ENCODE data around the gene RPRD2. TPM values are rescaled to one million over a fixed set of nuclear protein-coding genes. Genes with fewer than 3 reads are reported as not detected.

The RPRD2 gene
- total RNA-seq, 1 experiment from 2014 or later, result 26.7 TPM

- ATAC-seq, result no peak
- Histone ChIP-seq H3K4me2 (ENCODE audit: low read length) (peak overlapping the region; percentile 59), H3K36me3 (ENCODE audit: control insufficient read depth in 1 of 2, insufficient read depth in 2 of 2, low read length in 2 of 2) (no peaks in the 10 kb centered on the region), H2AFZ (ENCODE audit: low read depth, low read length, poor library complexity, severe bottlenecking) (no peak overlapping the region), H3K9me2 (ENCODE audit: insufficient read depth) (no peaks in the 10 kb centered on the region), H3K9ac (ENCODE audit: low read length) (no peak overlapping the region), H4K20me1 (ENCODE audit: insufficient read depth) (no peaks in the 10 kb centered on the region), H3K27me3 (ENCODE audit: insufficient read depth, low read length) (no peaks in the 10 kb centered on the region), H3K27ac (ENCODE audit: low read depth, low read length) (no peak overlapping the region), H3K4me3 (replicated peaks in 1 of 2; ENCODE audit: low read depth in 1 of 2, low read length in 2 of 2) (no peak overlapping the region), H3K9me3 (ENCODE audit: control insufficient read depth in 1 of 2, insufficient read depth in 1 of 2, low read depth in 1 of 2, low read length in 2 of 2) (no peaks in the 10 kb centered on the region), H3K4me1 (ENCODE audit: control insufficient read depth in 1 of 2, insufficient read depth in 2 of 2, low read length in 2 of 2) (peaks cover 16 to 35% of the 10 kb centered on the region in 2 experiments), H3K79me2 (ENCODE audit: insufficient read depth, low read length) (peaks cover 89% of the 10 kb centered on the region)
- BruUV-seq (replicated peaks), result no TSS peak
- intact Hi-C loops (cut with micrococcal nuclease), result no loop called here
- RAD21 ChIA-PET (ENCODE audit: low non-redundant PET in 1 of 2, low total read pairs in 2 of 2, uncharacterized antibody in 2 of 2, unreplicated experiment in 2 of 2), result no interaction called here
- POLR2A ChIA-PET, result no interaction called here
- CTCF ChIA-PET, result no interaction called here
- TF ChIP-seq ZNF274 (IDR thresholded peaks at IDR 0.05; ENCODE audit: low read depth, low read length) (no peak), RAD21 (IDR thresholded peaks at IDR 0.05; ENCODE audit: low read depth) (no peak), CBX3 (IDR thresholded peaks at IDR 0.05; ENCODE audit: low read depth) (no peak), TCF7L2 (IDR thresholded peaks at IDR 0.05; ENCODE audit: borderline replicate concordance, extremely low read depth, insufficient read depth, insufficient read length) (no peak), SP1 (IDR thresholded peaks at IDR 0.05; ENCODE audit: low read depth) (no peak), CEBPB (IDR thresholded peaks at IDR 0.05; ENCODE audit: low read depth) (no peak), YY1 (IDR thresholded peaks at IDR 0.05; ENCODE audit: extremely low read depth, insufficient replicate concordance, low read depth, low read length) (no peak), MAX (IDR thresholded peaks at IDR 0.05) (no peak), POLR2A (IDR thresholded peaks at IDR 0.05; ENCODE audit: borderline replicate concordance, extremely low read depth, insufficient read depth, insufficient read length) (no peak), FOSL1 (IDR thresholded peaks at IDR 0.05; ENCODE audit: low read depth) (no peak), JUND (IDR thresholded peaks at IDR 0.05) (no peak), SIN3A (IDR thresholded peaks at IDR 0.05; ENCODE audit: low read depth) (no peak), ELF1 (IDR thresholded peaks at IDR 0.05; ENCODE audit: borderline replicate concordance, low read depth) (no peak)
- TF ChIP-seq, protein P1, sequence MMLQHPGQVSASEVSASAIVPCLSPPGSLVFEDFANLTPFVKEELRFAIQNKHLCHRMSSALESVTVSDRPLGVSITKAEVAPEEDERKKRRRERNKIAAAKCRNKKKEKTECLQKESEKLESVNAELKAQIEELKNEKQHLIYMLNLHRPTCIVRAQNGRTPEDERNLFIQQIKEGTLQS (IDR thresholded peaks at IDR 0.05), result no peak
- TF ChIP-seq, protein P2, sequence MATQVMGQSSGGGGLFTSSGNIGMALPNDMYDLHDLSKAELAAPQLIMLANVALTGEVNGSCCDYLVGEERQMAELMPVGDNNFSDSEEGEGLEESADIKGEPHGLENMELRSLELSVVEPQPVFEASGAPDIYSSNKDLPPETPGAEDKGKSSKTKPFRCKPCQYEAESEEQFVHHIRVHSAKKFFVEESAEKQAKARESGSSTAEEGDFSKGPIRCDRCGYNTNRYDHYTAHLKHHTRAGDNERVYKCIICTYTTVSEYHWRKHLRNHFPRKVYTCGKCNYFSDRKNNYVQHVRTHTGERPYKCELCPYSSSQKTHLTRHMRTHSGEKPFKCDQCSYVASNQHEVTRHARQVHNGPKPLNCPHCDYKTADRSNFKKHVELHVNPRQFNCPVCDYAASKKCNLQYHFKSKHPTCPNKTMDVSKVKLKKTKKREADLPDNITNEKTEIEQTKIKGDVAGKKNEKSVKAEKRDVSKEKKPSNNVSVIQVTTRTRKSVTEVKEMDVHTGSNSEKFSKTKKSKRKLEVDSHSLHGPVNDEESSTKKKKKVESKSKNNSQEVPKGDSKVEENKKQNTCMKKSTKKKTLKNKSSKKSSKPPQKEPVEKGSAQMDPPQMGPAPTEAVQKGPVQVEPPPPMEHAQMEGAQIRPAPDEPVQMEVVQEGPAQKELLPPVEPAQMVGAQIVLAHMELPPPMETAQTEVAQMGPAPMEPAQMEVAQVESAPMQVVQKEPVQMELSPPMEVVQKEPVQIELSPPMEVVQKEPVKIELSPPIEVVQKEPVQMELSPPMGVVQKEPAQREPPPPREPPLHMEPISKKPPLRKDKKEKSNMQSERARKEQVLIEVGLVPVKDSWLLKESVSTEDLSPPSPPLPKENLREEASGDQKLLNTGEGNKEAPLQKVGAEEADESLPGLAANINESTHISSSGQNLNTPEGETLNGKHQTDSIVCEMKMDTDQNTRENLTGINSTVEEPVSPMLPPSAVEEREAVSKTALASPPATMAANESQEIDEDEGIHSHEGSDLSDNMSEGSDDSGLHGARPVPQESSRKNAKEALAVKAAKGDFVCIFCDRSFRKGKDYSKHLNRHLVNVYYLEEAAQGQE (IDR thresholded peaks at IDR 0.05; ENCODE audit: low read depth), result no peak
- TF ChIP-seq, protein P3, sequence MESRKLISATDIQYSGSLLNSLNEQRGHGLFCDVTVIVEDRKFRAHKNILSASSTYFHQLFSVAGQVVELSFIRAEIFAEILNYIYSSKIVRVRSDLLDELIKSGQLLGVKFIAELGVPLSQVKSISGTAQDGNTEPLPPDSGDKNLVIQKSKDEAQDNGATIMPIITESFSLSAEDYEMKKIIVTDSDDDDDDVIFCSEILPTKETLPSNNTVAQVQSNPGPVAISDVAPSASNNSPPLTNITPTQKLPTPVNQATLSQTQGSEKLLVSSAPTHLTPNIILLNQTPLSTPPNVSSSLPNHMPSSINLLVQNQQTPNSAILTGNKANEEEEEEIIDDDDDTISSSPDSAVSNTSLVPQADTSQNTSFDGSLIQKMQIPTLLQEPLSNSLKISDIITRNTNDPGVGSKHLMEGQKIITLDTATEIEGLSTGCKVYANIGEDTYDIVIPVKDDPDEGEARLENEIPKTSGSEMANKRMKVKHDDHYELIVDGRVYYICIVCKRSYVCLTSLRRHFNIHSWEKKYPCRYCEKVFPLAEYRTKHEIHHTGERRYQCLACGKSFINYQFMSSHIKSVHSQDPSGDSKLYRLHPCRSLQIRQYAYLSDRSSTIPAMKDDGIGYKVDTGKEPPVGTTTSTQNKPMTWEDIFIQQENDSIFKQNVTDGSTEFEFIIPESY (IDR thresholded peaks at IDR 0.05; ENCODE audit: extremely low read depth, insufficient replicate concordance, low read length), result no peak
- no peak for DNase-seq (ENCODE audit: low read depth, low spot score)
Observed at GRCh38 chr1:150405660-150406059, 41.7 kb downstream of the RPRD2 start.
